Rectal smooth muscle tissue (tissue), 1 donor: ENCODE data around the gene NPIPA1.
"Not testable (repeated sequence)": the region's sequence is repeated elsewhere in the genome, so short reads cannot be mapped to it uniquely, and the experiment has no call there.

Experiments
- H3K27ac ChIP-seq: one replicate; pipeline ENCODE4 v1.7.0; 2013; ENCODE audit warnings: low read depth, low read length, inconsistent platforms
- H3K27me3 ChIP-seq: one replicate; pipeline ENCODE4 v1.7.0; 2013; ENCODE audit warnings: low read length; ENCODE audit not compliant: control insufficient read depth, insufficient read depth
- H3K36me3 ChIP-seq: one replicate; pipeline ENCODE4 v1.7.0; 2013; ENCODE audit warnings: low read length; ENCODE audit not compliant: control insufficient read depth, insufficient read depth
- H3K4me1 ChIP-seq: one replicate; pipeline ENCODE4 v1.7.0; 2013; ENCODE audit warnings: low read length; ENCODE audit not compliant: control insufficient read depth, insufficient read depth
- H3K4me3 ChIP-seq: one replicate; pipeline ENCODE4 v1.7.0; 2013; ENCODE audit warnings: low read length
- H3K9ac ChIP-seq: one replicate; pipeline ENCODE4 v1.7.0; 2013; ENCODE audit warnings: low read length

NPIPA1 gene

DNA sequence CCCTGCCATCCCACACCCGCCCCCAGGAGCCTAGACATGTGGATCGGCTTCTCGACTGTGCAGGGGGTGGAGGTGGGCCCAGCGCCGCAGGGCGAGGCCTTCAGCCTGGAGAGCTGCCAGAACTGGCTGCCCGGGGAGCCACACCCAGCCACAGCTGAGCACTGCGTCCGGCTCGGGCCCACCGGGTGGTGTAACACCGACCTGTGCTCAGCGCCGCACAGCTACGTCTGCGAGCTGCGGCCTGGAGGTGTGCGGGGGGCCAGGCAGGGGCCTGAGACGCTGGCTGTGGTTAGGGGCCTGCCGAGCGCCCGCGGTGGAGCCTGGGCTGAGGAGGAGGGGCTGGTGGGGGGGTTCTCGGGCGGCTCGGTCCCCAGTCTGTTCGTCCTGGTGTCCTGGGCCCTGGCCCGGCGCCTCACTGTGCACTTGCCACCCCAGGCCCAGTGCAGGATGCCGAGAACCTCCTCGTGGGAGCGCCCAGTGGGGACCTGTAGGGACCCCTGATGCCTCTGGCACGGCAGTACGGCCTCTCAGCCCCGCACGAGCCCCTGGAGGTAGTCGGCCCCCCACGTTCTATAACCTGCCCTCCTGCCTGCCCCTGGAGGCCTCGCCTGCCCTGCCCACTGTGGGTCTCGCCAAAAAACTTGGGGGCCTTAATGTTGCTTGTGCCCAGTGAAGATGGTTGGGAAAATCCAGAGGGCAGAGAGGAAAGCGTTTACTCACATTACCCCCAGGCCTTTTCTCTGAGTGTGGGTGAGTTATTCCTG is 17.2 kb upstream of the NPIPA1 start:
- H3K4me3 ChIP-seq, H3K4me1 ChIP-seq, H3K9ac ChIP-seq, H3K36me3 ChIP-seq, H3K27me3 ChIP-seq, H3K27ac ChIP-seq: not testable (repeated sequence)

DNA sequence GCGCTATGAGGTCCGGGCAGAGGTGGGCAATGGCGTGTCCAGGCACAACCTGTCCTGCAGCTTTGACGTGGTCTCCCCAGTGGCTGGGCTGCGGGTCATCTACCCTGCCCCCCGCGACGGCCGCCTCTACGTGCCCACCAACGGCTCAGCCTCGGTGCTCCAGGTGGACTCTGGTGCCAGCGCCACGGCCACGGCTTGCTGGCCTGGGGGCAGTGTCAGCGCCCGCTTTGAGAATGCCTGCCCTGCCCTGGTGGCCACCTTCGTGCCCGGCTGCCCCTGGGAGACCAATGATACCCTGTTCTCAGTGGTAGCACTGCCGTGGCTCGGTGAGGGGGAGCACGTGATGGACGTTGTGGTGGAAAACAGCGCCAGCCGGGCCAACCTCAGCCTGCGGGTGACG is 15.0 kb upstream of the NPIPA1 start:
- not testable (repeated sequence) for H3K27me3 ChIP-seq, H3K4me1 ChIP-seq, H3K27ac ChIP-seq, H3K4me3 ChIP-seq, H3K36me3 ChIP-seq, H3K9ac ChIP-seq

DNA sequence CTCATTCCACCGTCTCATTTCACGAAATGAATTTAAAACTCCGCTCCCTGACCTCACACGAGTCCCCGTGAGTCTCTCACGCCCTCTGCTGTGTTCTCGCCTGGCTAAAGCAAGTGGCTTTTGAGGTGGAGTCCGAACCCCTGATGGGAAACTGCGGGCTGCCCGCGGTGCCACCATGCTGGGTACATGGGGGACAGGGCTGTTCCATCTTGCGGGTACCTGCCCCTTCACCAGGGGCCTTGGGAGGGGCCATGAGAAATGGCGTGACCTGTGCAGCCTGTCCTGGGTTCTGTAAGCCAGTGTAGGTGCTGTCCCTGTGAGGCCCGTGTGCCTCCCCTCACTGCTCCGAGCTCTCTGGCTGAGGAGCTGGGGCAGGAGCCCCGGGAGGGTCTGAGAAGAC is 14.3 kb upstream of the NPIPA1 start:
- H3K4me1 ChIP-seq, H3K27ac ChIP-seq, H3K36me3 ChIP-seq, H3K27me3 ChIP-seq, H3K4me3 ChIP-seq, H3K9ac ChIP-seq: not testable (repeated sequence)

DNA sequence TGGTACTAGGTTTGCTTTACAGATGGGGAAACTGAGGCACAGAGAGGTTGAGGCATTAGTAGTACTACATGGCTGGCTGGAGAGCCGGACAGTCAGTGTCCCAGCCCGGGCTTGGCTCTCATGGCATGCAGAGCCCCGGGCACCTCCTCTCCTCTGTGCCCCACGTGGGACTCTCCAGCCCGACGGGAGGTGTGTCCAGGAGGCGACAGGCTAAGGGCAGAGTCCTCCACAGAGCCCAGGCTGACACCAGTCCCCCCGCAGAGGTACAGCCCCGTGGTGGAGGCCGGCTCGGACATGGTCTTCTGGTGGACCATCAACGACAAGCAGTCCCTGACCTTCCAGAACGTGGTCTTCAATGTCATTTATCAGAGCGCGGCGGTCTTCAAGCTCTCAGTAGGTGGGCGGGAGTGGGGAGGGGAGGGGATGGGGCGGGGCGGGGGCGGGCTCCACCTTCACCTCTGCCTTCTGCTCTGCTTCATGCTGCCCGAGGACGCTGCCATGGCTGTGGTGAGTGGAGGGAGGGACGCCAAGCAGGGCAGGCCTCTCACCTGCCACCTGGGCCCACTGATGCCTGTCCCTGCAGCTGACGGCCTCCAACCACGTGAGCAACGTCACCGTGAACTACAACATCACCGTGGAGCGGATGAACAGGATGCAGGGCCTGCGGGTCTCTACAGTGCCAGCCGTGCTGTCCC is 13.7 kb upstream of the NPIPA1 start:
- H3K27me3 ChIP-seq, H3K9ac ChIP-seq, H3K27ac ChIP-seq, H3K4me1 ChIP-seq, H3K4me3 ChIP-seq, H3K36me3 ChIP-seq: not testable (repeated sequence)

- H3K36me3 ChIP-seq, H3K27me3 ChIP-seq, H3K4me3 ChIP-seq, H3K4me1 ChIP-seq, H3K9ac ChIP-seq, H3K27ac ChIP-seq: not testable (repeated sequence)
Observed at GRCh38 chr16:14924359-14924758, 12.9 kb upstream of the NPIPA1 start.

DNA sequence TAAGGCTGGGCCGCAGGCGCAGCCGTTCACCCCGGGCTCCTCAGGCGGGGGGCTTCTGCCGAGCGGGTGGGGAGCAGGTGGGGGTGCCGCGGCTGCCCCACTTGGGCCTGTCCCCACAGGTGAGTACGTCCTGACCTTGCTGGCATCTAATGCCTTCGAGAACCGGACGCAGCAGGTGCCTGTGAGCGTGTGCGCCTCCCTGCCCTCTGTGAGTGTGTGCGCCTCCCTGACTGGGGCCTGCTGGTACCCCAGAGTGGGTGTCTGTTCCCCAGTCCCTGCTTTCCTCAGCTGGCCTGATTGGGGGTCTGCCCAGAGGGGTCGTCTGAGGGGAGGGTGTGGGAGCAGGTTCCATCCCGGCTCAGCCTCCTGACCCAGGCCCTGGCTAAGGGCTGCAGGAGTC is 12.3 kb upstream of the NPIPA1 start:
- not testable (repeated sequence) for H3K27me3 ChIP-seq, H3K9ac ChIP-seq, H3K36me3 ChIP-seq, H3K4me1 ChIP-seq, H3K4me3 ChIP-seq, H3K27ac ChIP-seq

DNA sequence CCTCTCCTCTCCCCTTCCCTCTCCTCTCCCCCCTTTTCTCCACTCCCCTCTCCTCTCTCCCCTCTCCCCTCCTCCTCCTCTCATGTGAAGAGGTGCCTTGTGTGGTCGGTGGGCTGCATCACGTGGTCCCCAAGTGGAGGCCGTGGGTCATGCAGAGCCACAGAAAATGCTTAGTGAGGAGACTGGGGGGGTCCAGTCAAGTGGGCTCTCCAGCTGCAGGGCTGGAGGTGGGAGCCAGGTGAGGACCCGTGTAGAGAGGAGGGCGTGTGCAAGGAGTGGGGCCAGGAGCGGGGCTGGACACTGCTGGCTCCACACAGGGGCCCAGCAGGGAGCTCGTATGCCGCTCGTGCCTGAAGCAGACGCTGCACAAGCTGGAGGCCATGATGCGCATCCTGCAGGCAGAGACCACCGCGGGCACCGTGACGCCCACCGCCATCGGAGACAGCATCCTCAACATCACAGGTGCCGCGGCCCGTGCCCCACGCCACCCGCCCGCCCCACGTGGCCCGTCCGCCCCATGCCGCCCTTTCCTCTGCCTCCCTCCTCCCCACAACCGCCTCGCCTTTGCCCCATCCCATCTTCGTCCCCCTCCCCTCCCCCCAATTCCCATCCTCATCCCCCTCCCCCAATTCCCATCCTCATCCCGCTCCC is 9.1 kb upstream of the NPIPA1 start:
- not testable (repeated sequence) for H3K36me3 ChIP-seq, H3K4me1 ChIP-seq, H3K9ac ChIP-seq, H3K27me3 ChIP-seq, H3K27ac ChIP-seq, H3K4me3 ChIP-seq

GRCh38 chr16:14929176-14929575 is 8.1 kb upstream of the NPIPA1 start:
- not testable (repeated sequence) for H3K27ac ChIP-seq, H3K36me3 ChIP-seq, H3K9ac ChIP-seq, H3K27me3 ChIP-seq, H3K4me1 ChIP-seq, H3K4me3 ChIP-seq

DNA sequence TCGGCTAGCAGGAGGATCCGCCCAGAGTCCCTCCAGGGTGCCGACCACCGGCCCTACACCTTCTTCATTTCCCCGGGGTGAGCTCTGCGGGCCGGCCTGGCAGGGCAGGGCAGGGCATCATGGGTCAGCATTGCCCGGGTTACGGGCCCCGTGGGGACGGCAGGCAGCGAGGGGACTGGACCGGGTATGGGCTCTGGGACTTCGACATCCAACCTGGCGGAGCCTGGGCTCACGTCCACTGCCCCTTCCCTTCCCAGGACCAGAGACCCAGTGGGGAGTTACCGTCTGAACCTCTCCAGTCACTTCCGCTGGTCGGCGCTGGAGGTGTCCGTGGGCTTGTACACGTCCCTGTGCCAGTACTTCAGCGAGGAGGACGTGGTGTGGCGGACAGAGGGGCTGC is 7.0 kb upstream of the NPIPA1 start:
- not testable (repeated sequence) for H3K9ac ChIP-seq, H3K27ac ChIP-seq, H3K27me3 ChIP-seq, H3K36me3 ChIP-seq, H3K4me1 ChIP-seq, H3K4me3 ChIP-seq

GRCh38 chr16:14930971-14931370 is 6.3 kb upstream of the NPIPA1 start:
- not testable (repeated sequence) for H3K27me3 ChIP-seq, H3K4me1 ChIP-seq, H3K4me3 ChIP-seq, H3K27ac ChIP-seq, H3K9ac ChIP-seq, H3K36me3 ChIP-seq

GRCh38 chr16:14932581-14933375 is 4.5 kb upstream of the NPIPA1 start:
- not testable (repeated sequence) for H3K4me1 ChIP-seq, H3K36me3 ChIP-seq, H3K4me3 ChIP-seq, H3K27me3 ChIP-seq, H3K9ac ChIP-seq, H3K27ac ChIP-seq

GRCh38 chr16:14937994-14938393 is 751 bp downstream of the NPIPA1 start:
- H3K4me1 ChIP-seq, H3K4me3 ChIP-seq, H3K27ac ChIP-seq, H3K27me3 ChIP-seq, H3K9ac ChIP-seq, H3K36me3 ChIP-seq: not testable (repeated sequence)
